Measurements from ENCODE around the gene RGS9. TPM values are rescaled to one million over a fixed set of nuclear protein-coding genes. Genes with fewer than 3 reads are reported as not detected.
A peak's percentile ranks its signal among the peaks of the same experiment; 100 is the strongest.
"Not testable (repeated sequence)": the region's sequence is repeated elsewhere in the genome, so short reads cannot be mapped to it uniquely, and the experiment has no call there.

RGS9 gene
- 2.2 and 3.1 TPM in 2 replicates for total RNA-seq

DNA sequence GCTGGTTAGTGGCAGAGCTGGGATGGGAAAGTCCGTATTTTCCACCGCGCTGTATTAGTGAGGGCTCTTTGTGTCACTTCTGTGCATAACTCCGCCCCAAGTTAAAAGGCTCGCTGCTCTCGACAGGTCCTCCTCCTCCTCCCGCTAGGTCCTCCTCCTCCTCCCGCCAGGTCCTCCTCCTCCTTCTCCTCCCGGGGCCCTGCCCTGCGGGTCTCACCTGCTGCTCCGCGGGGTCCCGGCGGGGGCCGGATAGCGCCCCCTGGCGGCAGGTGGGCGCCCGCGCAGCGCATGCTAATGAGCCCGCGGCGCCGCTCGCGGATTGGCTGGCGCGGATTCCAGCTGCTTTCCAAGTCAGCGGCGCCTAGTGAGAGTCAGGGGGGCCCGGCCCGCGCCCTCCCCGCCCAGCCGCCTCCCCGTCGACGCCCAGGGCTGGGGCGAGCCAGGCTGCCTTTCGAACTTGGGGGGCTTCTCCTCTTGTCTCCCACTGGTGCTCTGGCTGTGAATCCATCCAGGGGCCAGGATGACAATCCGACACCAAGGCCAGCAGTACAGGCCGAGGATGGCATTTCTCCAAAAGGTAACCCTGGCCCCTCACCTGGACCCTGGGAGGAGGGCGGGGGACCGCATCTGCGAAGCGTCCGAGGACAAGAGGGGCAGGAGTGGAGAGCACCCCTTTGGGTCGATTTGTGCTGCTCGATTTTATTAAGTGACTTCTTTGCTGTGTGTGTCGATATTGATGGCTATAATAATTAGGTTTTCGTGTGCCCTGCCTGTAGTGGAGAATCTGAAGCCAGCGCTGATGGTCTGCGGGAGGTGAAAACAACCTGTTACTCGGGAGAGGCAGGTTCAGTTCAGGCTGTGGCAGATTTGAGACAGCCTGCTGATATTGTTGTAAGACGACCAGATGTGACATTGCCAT, at the start of gene RGS9:
Gene RGS9 (plus strand): TSS at position 350 of the 919 bp plus-strand sequence. CDS start 171 bp downstream, at position 521.
- Mint-ChIP-seq H3K4me1 (peaks cover 31% of the 10 kb centered on the region), H3K27ac (peak within 1 kb of the TSS; percentile 50)
- intact Hi-C loops (cut with micrococcal nuclease): loop anchor here (1.0 to 5.0 kb wide), 5 partner anchors 14 to 80 kb away; partner anchors contain the start of gene GNA13

DNA sequence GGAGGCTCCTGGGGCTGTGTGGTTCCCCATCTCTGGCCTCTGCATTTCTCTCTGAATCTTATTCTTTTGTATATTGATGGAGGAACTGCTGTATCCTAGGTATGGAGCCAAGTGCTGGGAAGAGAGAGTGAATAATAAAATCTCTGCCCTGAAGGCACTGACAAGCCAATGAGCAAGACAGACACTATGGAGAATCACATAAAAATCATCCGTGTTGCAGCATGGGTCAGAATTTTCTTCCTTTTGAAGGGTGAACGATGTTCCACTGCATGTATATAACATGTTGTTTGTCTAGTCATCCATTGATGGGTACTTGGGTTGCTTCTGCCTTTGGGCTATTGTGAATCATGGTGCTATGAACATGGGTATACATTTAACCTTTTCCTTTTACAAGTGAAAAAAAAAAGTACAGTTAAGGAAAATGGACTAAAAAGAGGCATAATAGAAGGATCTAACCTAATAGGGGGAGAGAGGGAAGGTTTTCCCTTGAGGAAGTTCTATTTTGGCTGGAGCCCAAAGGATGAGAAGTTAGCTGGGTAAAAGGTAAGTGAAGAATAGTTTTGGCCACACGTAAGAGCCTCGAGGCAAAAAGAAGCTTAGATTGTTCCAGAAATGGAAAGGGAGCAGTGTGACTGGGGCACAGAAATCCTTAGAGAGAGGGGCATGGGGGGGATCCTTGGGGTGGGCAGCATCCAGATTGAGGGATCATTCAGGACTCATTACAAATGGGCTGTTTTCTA, 48.4 kb upstream of the RGS9 start:
- no peaks in the 10 kb centered on the region for H3K9me3 Mint-ChIP-seq
- no peaks in the 10 kb centered on the region for H3K4me1 Mint-ChIP-seq
- no peak overlapping the region for H3K27ac Mint-ChIP-seq

More for the DNA sequence above, at the start of gene RGS9:
- H3K4me3 Mint-ChIP-seq: peak within 1 kb of the TSS; percentile 80
- no peaks in the 10 kb centered on the region for H3K36me3 Mint-ChIP-seq (ENCODE audit: low read depth)
- peaks cover 15% of the 10 kb centered on the region for H3K27me3 Mint-ChIP-seq
- no peaks in the 10 kb centered on the region for H3K9me3 Mint-ChIP-seq
- peak; percentile 97 for DNase-seq

GRCh38 chr17:65092262-65092661, 44.9 kb upstream of the RGS9 start:
- Mint-ChIP-seq H3K9me3 (no peaks in the 10 kb centered on the region), H3K36me3 (ENCODE audit: low read depth) (no peaks in the 10 kb centered on the region), H3K27me3 (peaks cover 21% of the 10 kb centered on the region), H3K4me3 (no peak overlapping the region), H3K27ac (no peak overlapping the region), H3K4me1 (no peaks in the 10 kb centered on the region)
- DNase-seq: no peak
- intact Hi-C loops (cut with micrococcal nuclease): no loop called here

More for the DNA sequence above, 48.4 kb upstream of the RGS9 start:
- H3K27me3 Mint-ChIP-seq: peaks cover 18% of the 10 kb centered on the region
- intact Hi-C loops (cut with micrococcal nuclease): no loop called here
- no peak overlapping the region for H3K4me3 Mint-ChIP-seq
- DNase-seq: no peak
- no peaks in the 10 kb centered on the region for H3K36me3 Mint-ChIP-seq (ENCODE audit: low read depth)

- intact Hi-C loops (cut with micrococcal nuclease); H3K4me3 Mint-ChIP-seq; H3K4me1 Mint-ChIP-seq; H3K9me3 Mint-ChIP-seq; DNase-seq; H3K36me3 Mint-ChIP-seq (ENCODE audit: low read depth); H3K27ac Mint-ChIP-seq: not testable (repeated sequence)
- H3K27me3 Mint-ChIP-seq: peaks cover 21% of the 10 kb centered on the region
These were observed 44.3 kb upstream of the RGS9 start for GRCh38 chr17:65092721-65093356.

DNA sequence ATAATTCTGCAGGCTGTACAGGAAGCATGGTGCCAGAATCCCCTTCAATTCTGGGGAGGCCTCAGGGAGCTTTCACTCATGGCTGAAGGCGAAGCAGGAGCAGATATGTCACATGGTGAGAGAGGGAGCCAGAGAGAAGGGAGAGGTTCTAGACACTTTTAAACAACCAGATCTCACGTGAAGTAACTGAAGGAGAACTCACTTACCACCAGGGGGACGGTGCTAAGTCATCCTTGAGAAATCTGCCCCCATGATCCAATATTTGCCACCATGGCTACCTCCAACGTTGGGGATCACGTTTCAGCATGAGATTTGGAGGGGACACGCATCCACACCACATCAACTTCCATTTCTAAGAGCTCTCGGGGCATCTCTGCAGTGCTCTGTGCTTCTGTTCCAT, 43.2 kb upstream of the RGS9 start:
- H3K4me1 Mint-ChIP-seq: no peaks in the 10 kb centered on the region
- no peak overlapping the region for H3K27ac Mint-ChIP-seq
- no peak overlapping the region for H3K4me3 Mint-ChIP-seq
- no peaks in the 10 kb centered on the region for H3K36me3 Mint-ChIP-seq (ENCODE audit: low read depth)
- peaks cover 19% of the 10 kb centered on the region for H3K27me3 Mint-ChIP-seq
- no peaks in the 10 kb centered on the region for H3K9me3 Mint-ChIP-seq
- intact Hi-C loops (cut with micrococcal nuclease): no loop called here
- DNase-seq: no peak

- Mint-ChIP-seq H3K4me1 (peaks cover 11% of the 10 kb centered on the region), H3K27me3 (peaks cover 15% of the 10 kb centered on the region), H3K27ac (no peak overlapping the region), H3K4me3 (no peak overlapping the region), H3K9me3 (no peaks in the 10 kb centered on the region), H3K36me3 (ENCODE audit: low read depth) (no peaks in the 10 kb centered on the region)
- intact Hi-C loops (cut with micrococcal nuclease): no loop called here
- no peak for DNase-seq
These were observed 41.7 kb upstream of the RGS9 start for GRCh38 chr17:65095465-65095864.

DNA sequence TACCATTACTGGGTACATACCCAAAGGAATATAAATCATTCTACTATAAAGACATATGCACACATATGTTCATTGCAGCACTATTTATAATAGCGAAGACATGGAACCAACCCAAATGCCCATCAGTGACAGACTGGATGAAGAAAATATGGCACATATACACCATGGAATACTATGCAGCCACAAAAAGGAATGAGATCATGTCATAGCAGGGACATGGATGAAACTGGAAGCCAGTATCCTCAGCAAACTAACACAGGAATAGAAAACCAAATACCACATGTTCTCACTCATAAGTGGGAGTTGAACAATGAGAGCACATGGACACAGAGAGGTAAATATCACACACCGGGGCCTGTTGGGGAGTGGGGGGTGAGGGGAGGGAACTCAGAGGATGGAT, 40.8 kb upstream of the RGS9 start:
- H3K9me3 Mint-ChIP-seq; H3K27ac Mint-ChIP-seq; DNase-seq; H3K27me3 Mint-ChIP-seq; intact Hi-C loops (cut with micrococcal nuclease); H3K4me3 Mint-ChIP-seq; H3K36me3 Mint-ChIP-seq (ENCODE audit: low read depth): not testable (repeated sequence)
- H3K4me1 Mint-ChIP-seq: peaks cover 16% of the 10 kb centered on the region

DNA sequence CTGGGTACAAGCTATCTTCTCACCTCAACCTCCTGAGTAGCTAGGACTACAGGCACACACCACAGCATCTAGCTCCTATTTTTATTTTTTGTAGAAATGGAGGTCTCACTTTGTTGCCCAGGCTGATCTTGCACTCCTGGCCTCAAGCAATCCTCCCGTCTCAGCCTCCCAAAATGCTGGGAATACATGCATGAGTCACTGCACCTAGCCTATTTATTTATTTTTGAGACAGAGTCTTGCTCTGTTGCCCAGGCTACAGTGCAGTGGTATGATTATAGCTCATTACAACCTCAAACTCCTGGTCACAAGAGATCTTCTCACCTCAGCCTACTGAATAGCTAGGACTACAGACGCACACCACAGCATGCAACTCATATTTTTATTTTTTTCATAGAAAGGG, 40.1 kb upstream of the RGS9 start:
- peaks cover 17% of the 10 kb centered on the region for H3K4me1 Mint-ChIP-seq
- no peaks in the 10 kb centered on the region for H3K9me3 Mint-ChIP-seq
- no peak for DNase-seq
- no peak overlapping the region for H3K27ac Mint-ChIP-seq
- intact Hi-C loops (cut with micrococcal nuclease): no loop called here
- no peak overlapping the region for H3K4me3 Mint-ChIP-seq
- no peaks in the 10 kb centered on the region for H3K36me3 Mint-ChIP-seq (ENCODE audit: low read depth)
- peaks cover 4% of the 10 kb centered on the region for H3K27me3 Mint-ChIP-seq

DNA sequence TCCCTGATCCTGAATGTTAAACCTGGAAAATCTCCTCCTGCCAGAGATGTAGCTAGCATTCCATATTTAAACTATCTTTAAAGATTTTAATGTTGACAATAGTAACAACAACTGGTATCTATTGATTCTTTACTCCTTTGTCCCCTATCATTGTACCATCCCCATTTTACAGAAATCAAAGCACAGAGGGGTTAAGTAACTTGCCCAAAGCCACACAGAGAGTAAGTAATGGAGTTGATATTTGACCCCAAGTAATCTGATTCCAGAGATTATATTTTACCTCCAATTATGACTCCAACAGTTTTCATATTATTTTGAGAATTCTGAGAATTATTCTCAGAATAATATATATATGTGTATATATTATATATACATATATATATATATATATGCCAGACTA, 37.7 kb upstream of the RGS9 start:
- Mint-ChIP-seq H3K4me3 (peak overlapping the region; percentile 53), H3K36me3 (ENCODE audit: low read depth) (no peaks in the 10 kb centered on the region), H3K9me3 (no peaks in the 10 kb centered on the region), H3K4me1 (peaks cover 21% of the 10 kb centered on the region), H3K27ac (peak overlapping the region; percentile 45), H3K27me3 (peaks cover 14% of the 10 kb centered on the region)
- DNase-seq: no peak
- intact Hi-C loops (cut with micrococcal nuclease): no loop called here

DNA sequence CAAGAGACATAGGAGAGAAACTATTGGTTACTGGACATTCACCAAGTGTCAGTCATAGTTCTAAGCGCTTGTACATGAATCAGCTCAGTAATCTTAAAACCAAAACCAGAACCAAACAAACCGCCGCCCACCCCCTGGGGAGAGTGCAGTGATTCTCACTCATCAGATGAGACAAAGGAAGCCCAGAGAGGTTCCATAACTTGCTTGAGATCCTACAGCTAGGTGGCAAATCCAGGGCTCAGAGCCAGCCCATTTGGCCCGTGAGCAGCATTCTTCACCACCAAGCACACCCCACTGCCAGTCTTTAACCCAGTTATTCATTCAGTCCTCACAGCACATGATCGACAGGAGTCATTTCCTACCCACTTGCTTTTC, 37.2 kb upstream of the RGS9 start:
- peak; percentile 88 for DNase-seq
- H3K4me1 Mint-ChIP-seq: peaks cover 21% of the 10 kb centered on the region
- peak overlapping the region; percentile 95 for H3K27ac Mint-ChIP-seq
- H3K9me3 Mint-ChIP-seq: no peaks in the 10 kb centered on the region
- H3K4me3 Mint-ChIP-seq: peak overlapping the region; percentile 91
- H3K27me3 Mint-ChIP-seq: peaks cover 15% of the 10 kb centered on the region
- H3K36me3 Mint-ChIP-seq (ENCODE audit: low read depth): no peaks in the 10 kb centered on the region
- intact Hi-C loops (cut with micrococcal nuclease): loop anchor here (1.0 to 5.0 kb wide), 6 partner anchors 23 to 126 kb away; partner anchors contain the start of gene RGS9

- peak; percentile 96 for DNase-seq
- intact Hi-C loops (cut with micrococcal nuclease): loop anchor here (1.0 to 5.0 kb wide), 6 partner anchors 23 to 126 kb away; partner anchors contain the start of gene RGS9
- Mint-ChIP-seq H3K4me3 (peak overlapping the region; percentile 91), H3K27me3 (peaks cover 17% of the 10 kb centered on the region), H3K36me3 (ENCODE audit: low read depth) (no peaks in the 10 kb centered on the region), H3K27ac (peak overlapping the region; percentile 95), H3K9me3 (no peaks in the 10 kb centered on the region), H3K4me1 (peaks cover 21% of the 10 kb centered on the region)
These were observed 36.6 kb upstream of the RGS9 start for GRCh38 chr17:65100316-65101140.

DNA sequence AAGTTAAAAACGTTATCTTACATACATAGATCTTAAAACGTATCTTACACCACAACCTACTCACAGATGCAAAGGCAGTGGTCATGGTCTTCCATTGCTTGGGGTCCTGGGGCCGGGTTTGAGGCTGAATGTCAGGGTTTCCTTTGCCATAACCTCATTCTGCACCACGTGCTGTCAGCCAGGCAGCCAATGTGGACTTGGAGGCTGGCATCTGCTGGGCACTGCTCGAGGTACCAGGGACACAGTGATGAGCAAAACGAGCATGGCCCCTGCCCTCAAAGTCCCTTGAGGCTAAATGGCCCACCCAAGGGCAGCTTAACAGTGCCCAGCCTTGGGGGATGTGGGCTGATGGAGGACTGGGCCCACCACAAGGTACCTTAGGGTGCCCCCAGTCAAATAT, 35.8 kb upstream of the RGS9 start:
- Mint-ChIP-seq H3K27ac (no peak overlapping the region), H3K4me3 (peak overlapping the region; percentile 91), H3K9me3 (no peaks in the 10 kb centered on the region), H3K27me3 (peaks cover 15% of the 10 kb centered on the region), H3K36me3 (ENCODE audit: low read depth) (no peaks in the 10 kb centered on the region), H3K4me1 (peaks cover 21% of the 10 kb centered on the region)
- intact Hi-C loops (cut with micrococcal nuclease): loop anchor here (2.0 to 5.0 kb wide), 3 partner anchors 35 to 96 kb away; partner anchors contain the start of gene RGS9
- DNase-seq: no peak

GRCh38 chr17:65102235-65102634, 34.9 kb upstream of the RGS9 start:
- H3K4me1 Mint-ChIP-seq: peaks cover 21% of the 10 kb centered on the region
- no peak for DNase-seq
- H3K36me3 Mint-ChIP-seq (ENCODE audit: low read depth): no peaks in the 10 kb centered on the region
- H3K27me3 Mint-ChIP-seq: peaks cover 20% of the 10 kb centered on the region
- H3K9me3 Mint-ChIP-seq: no peaks in the 10 kb centered on the region
- intact Hi-C loops (cut with micrococcal nuclease): loop anchor here (5.0 kb wide), 1 partner anchor 95 kb away; no protein-coding TSS in a partner anchor
- no peak overlapping the region for H3K4me3 Mint-ChIP-seq
- no peak overlapping the region for H3K27ac Mint-ChIP-seq

All from activated CD4-positive, alpha-beta T cell treated with anti-CD3 and anti-CD28 coated beads, Interleukin-2, amount 10 ng/mL, durations not matched to agents 24 days and 14 days (primary cell).